Measurements from ENCODE around the gene SEL1L3.

Gene SEL1L3

GRCh38 chr4:25827373-25827772 lies 35.4 kb downstream of the SEL1L3 start:
- DNase-seq (ENCODE audit: low read depth) = no peak

GRCh38 chr4:25826074-25826752 lies 36.6 kb downstream of the SEL1L3 start:
- H3K4me3 ChIP-seq (ENCODE audit: low read depth, low read length) = no peak overlapping the region
- no peak for DNase-seq (ENCODE audit: low read depth)

More at GRCh38 chr4:25827373-25827772, 35.4 kb downstream of the SEL1L3 start:
- no peak overlapping the region for H3K4me3 ChIP-seq (ENCODE audit: low read depth, low read length)

- no peak for DNase-seq (ENCODE audit: low read depth)
- no peak overlapping the region for H3K4me3 ChIP-seq (ENCODE audit: low read depth, low read length)
These were observed 39.2 kb downstream of the SEL1L3 start for GRCh38 chr4:25823632-25824031.

GRCh38 chr4:25821899-25822298 lies 40.9 kb downstream of the SEL1L3 start:
- DNase-seq (ENCODE audit: low read depth) = no peak

GRCh38 chr4:25821267-25821666 lies 41.5 kb downstream of the SEL1L3 start:
- no peak overlapping the region for H3K4me3 ChIP-seq (ENCODE audit: low read depth, low read length)
- no peak for DNase-seq (ENCODE audit: low read depth)

More at GRCh38 chr4:25821899-25822298, 40.9 kb downstream of the SEL1L3 start:
- no peak overlapping the region for H3K4me3 ChIP-seq (ENCODE audit: low read depth, low read length)

- no peak for DNase-seq (ENCODE audit: low read depth)
- H3K4me3 ChIP-seq (ENCODE audit: low read depth, low read length) = no peak overlapping the region
These were observed 43.9 kb downstream of the SEL1L3 start for GRCh38 chr4:25818876-25819275.

- peak; percentile 35 for DNase-seq (ENCODE audit: low read depth)
- no peak overlapping the region for H3K4me3 ChIP-seq (ENCODE audit: low read depth, low read length)
These were observed 44.4 kb downstream of the SEL1L3 start for GRCh38 chr4:25818371-25818871.

GRCh38 chr4:25817059-25817681 lies 45.6 kb downstream of the SEL1L3 start:
- peak; percentile 51 for DNase-seq (ENCODE audit: low read depth)
- no peak overlapping the region for H3K4me3 ChIP-seq (ENCODE audit: low read depth, low read length)

GRCh38 chr4:25816591-25817058 lies 46.2 kb downstream of the SEL1L3 start:
- H3K4me3 ChIP-seq (ENCODE audit: low read depth, low read length) = no peak overlapping the region
- no peak for DNase-seq (ENCODE audit: low read depth)

GRCh38 chr4:25815586-25815985 lies 47.2 kb downstream of the SEL1L3 start:
- no peak overlapping the region for H3K4me3 ChIP-seq (ENCODE audit: low read depth, low read length)
- DNase-seq (ENCODE audit: low read depth) = peak; percentile 38

GRCh38 chr4:25814301-25815136 lies 48.3 kb downstream of the SEL1L3 start:
- no peak overlapping the region for H3K4me3 ChIP-seq (ENCODE audit: low read depth, low read length)
- DNase-seq (ENCODE audit: low read depth) = no peak

- H3K4me3 ChIP-seq (ENCODE audit: low read depth, low read length) = no peak overlapping the region
- peak; percentile 66 for DNase-seq (ENCODE audit: low read depth)
These were observed 49.2 kb downstream of the SEL1L3 start for GRCh38 chr4:25813448-25814106.

- no peak for DNase-seq (ENCODE audit: low read depth)
- H3K4me3 ChIP-seq (ENCODE audit: low read depth, low read length) = no peak overlapping the region
These were observed 50.9 kb downstream of the SEL1L3 start for GRCh38 chr4:25811841-25812240.

- no peak for DNase-seq (ENCODE audit: low read depth)
- no peak overlapping the region for H3K4me3 ChIP-seq (ENCODE audit: low read depth, low read length)
These were observed 51.5 kb downstream of the SEL1L3 start for GRCh38 chr4:25811374-25811690.

- no peak overlapping the region for H3K4me3 ChIP-seq (ENCODE audit: low read depth, low read length)
- no peak for DNase-seq (ENCODE audit: low read depth)
These were observed 52.1 kb downstream of the SEL1L3 start for GRCh38 chr4:25810461-25811373.

- H3K4me3 ChIP-seq (ENCODE audit: low read depth, low read length) = no peak overlapping the region
- DNase-seq (ENCODE audit: low read depth) = no peak
These were observed 52.8 kb downstream of the SEL1L3 start for GRCh38 chr4:25809996-25810395.

GRCh38 chr4:25807102-25807728 lies 55.6 kb downstream of the SEL1L3 start:
- DNase-seq (ENCODE audit: low read depth) = no peak
- no peak overlapping the region for H3K4me3 ChIP-seq (ENCODE audit: low read depth, low read length)

GRCh38 chr4:25805255-25805860 lies 57.4 kb downstream of the SEL1L3 start:
- H3K4me3 ChIP-seq (ENCODE audit: low read depth, low read length) = no peak overlapping the region
- no peak for DNase-seq (ENCODE audit: low read depth)

Measured in skeletal muscle cell (primary cell).